ENCODE measurements around the gene TREH.
A peak's percentile ranks its signal among the peaks of the same experiment; 100 is the strongest.

The TREH gene

GRCh38 chr11:118609380-118610224 lies 69.8 kb downstream of the TREH start:
- DNase-seq: no peak

GRCh38 chr11:118608360-118609227 lies 70.9 kb downstream of the TREH start:
- DNase-seq: peak; percentile 29

GRCh38 chr11:118607401-118608359 lies 71.8 kb downstream of the TREH start, which contains the start of gene PHLDB1:
Gene PHLDB1, plus strand, starts transcription at chr11:118607615. Its CDS starts 6,222 bp downstream, at chr11:118613837.
- no peak for DNase-seq

All from GOT3 (cell line).